GM11168 (cell line): ENCODE data around the gene NTRK3.

Source experiments
- in situ Hi-C: fragments of 300-500 bp; cut with MboI; formaldehyde crosslinking; loops from one replicate; pipeline ENCODE4 v1.12.0; 2022; ENCODE audit warnings: low sequenced_read_pairs; ENCODE audit not compliant: unreplicated experiment

The NTRK3 gene

GRCh38 chr15:88127432-88127790 is 129.1 kb downstream of the NTRK3 start:
- in situ Hi-C loops, result no loop called here

- in situ Hi-C loops, result no loop called here
Measured at GRCh38 chr15:88126695-88127431, 129.7 kb downstream of the NTRK3 start.

GRCh38 chr15:88125576-88125975 is 131.0 kb downstream of the NTRK3 start:
- in situ Hi-C loops, result no loop called here

GRCh38 chr15:88124199-88124598 is 132.3 kb downstream of the NTRK3 start:
- in situ Hi-C loops, result no loop called here

GRCh38 chr15:88121968-88122530 is 134.5 kb downstream of the NTRK3 start:
- in situ Hi-C loops, result no loop called here

- in situ Hi-C loops, result no loop called here
Measured at GRCh38 chr15:88120026-88120425, 136.5 kb downstream of the NTRK3 start.

- in situ Hi-C loops, result no loop called here
Measured at GRCh38 chr15:88118741-88119140, 137.8 kb downstream of the NTRK3 start.

- in situ Hi-C loops, result no loop called here
Measured at GRCh38 chr15:88118035-88118434, 138.5 kb downstream of the NTRK3 start.

- in situ Hi-C loops, result no loop called here
Measured at GRCh38 chr15:88115486-88116152, 140.9 kb downstream of the NTRK3 start.

- in situ Hi-C loops, result no loop called here
Measured at GRCh38 chr15:88113613-88114308, 142.8 kb downstream of the NTRK3 start.

- in situ Hi-C loops, result no loop called here
Measured at GRCh38 chr15:88108991-88109390, 147.5 kb downstream of the NTRK3 start.

- in situ Hi-C loops, result no loop called here
Measured at GRCh38 chr15:88108477-88108876, 148.1 kb downstream of the NTRK3 start.

GRCh38 chr15:88106074-88106473 is 150.5 kb downstream of the NTRK3 start:
- in situ Hi-C loops, result no loop called here

- in situ Hi-C loops, result no loop called here
Measured at GRCh38 chr15:88104357-88104756, 152.2 kb downstream of the NTRK3 start.

GRCh38 chr15:88100181-88100580 is 156.4 kb downstream of the NTRK3 start:
- in situ Hi-C loops, result no loop called here

GRCh38 chr15:88098361-88098760 is 158.2 kb downstream of the NTRK3 start:
- in situ Hi-C loops, result no loop called here

GRCh38 chr15:88091444-88092016 is 165.0 kb downstream of the NTRK3 start:
- in situ Hi-C loops, result no loop called here

GRCh38 chr15:88090481-88091011 is 166.0 kb downstream of the NTRK3 start:
- in situ Hi-C loops, result no loop called here

GRCh38 chr15:88089731-88090130 is 166.8 kb downstream of the NTRK3 start:
- in situ Hi-C loops, result no loop called here

- in situ Hi-C loops, result no loop called here
Measured at GRCh38 chr15:88089024-88089620, 167.4 kb downstream of the NTRK3 start.
